Measurements from ENCODE around the gene NGEF. TPM values are rescaled to one million over a fixed set of nuclear protein-coding genes. Genes with fewer than 3 reads are reported as not detected.

NGEF gene
- total and polyA plus RNA-seq, 2 donors (not counting 1 experiment from before 2014, with no cell fraction given) = under 0.01 to 0.24 TPM

GRCh38 chr2:232942831-232943230, 70.2 kb downstream of the NGEF start:
- no peak for DNase-seq (ENCODE audit: low read depth in 2 of 2)
- Histone ChIP-seq H3K4me2 (ENCODE audit: extremely low read depth, insufficient read depth, low read length) (no peak overlapping the region), H4K20me1 (ENCODE audit: control insufficient read depth, extremely low read depth, insufficient read depth, low read length) (no peaks in the 10 kb centered on the region), H3K9ac (ENCODE audit: insufficient read depth, low read length) (no peak overlapping the region), H3K27ac (ENCODE audit: insufficient read depth, low read length) (no peak overlapping the region), H3K9me3 (ENCODE audit: control insufficient read depth, insufficient read depth, low read depth, low read length) (no peaks in the 10 kb centered on the region), H3K4me1 (ENCODE audit: control insufficient read depth, extremely low read depth, insufficient read depth, low read length) (no peaks in the 10 kb centered on the region), H2AFZ (ENCODE audit: low read length) (no peak overlapping the region), H3K36me3 (ENCODE audit: control insufficient read depth, insufficient read depth, low read length) (no peaks in the 10 kb centered on the region), H3K27me3 (ENCODE audit: control insufficient read depth, insufficient read depth, low read length) (peaks cover 2% of the 10 kb centered on the region), H3K79me2 (ENCODE audit: control insufficient read depth, insufficient read depth, low read length) (no peaks in the 10 kb centered on the region), H3K4me3 (replicated peaks in 1 of 4; ENCODE audit: control extremely low read depth in 1 of 4, insufficient read depth in 1 of 4, low read depth in 3 of 4, low read length in 4 of 4) (no peak overlapping the region)
- TF ChIP-seq EZH2 (IDR thresholded peaks at IDR 0.05; ENCODE audit: low read length, missing control alignments) (no peak), CTCF (conservative IDR thresholded peaks at IDR 0.05 in 1 of 2, IDR thresholded peaks at IDR 0.05 in 1 of 2; ENCODE audit: low read depth in 1 of 2, low read length in 2 of 2) (no peak)

- no peak overlapping the region for H3K4me3 ChIP-seq (replicated peaks in 1 of 4; ENCODE audit: control extremely low read depth in 1 of 4, insufficient read depth in 1 of 4, low read depth in 3 of 4, low read length in 4 of 4)
- H3K9ac ChIP-seq (ENCODE audit: insufficient read depth, low read length) = no peak overlapping the region
- no peaks in the 10 kb centered on the region for H3K4me1 ChIP-seq (ENCODE audit: control insufficient read depth, extremely low read depth, insufficient read depth, low read length)
- H4K20me1 ChIP-seq (ENCODE audit: control insufficient read depth, extremely low read depth, insufficient read depth, low read length) = no peaks in the 10 kb centered on the region
- DNase-seq (ENCODE audit: low read depth in 2 of 2) = no peak
- H3K79me2 ChIP-seq (ENCODE audit: control insufficient read depth, insufficient read depth, low read length) = no peaks in the 10 kb centered on the region
- no peaks in the 10 kb centered on the region for H3K9me3 ChIP-seq (ENCODE audit: control insufficient read depth, insufficient read depth, low read depth, low read length)
- H3K27ac ChIP-seq (ENCODE audit: insufficient read depth, low read length) = no peak overlapping the region
- TF ChIP-seq CTCF (conservative IDR thresholded peaks at IDR 0.05 in 1 of 2, IDR thresholded peaks at IDR 0.05 in 1 of 2; ENCODE audit: low read depth in 1 of 2, low read length in 2 of 2) (no peak), EZH2 (IDR thresholded peaks at IDR 0.05; ENCODE audit: low read length, missing control alignments) (no peak)
- H3K4me2 ChIP-seq (ENCODE audit: extremely low read depth, insufficient read depth, low read length) = no peak overlapping the region
- H3K27me3 ChIP-seq (ENCODE audit: control insufficient read depth, insufficient read depth, low read length) = peaks cover 2% of the 10 kb centered on the region
- H2AFZ ChIP-seq (ENCODE audit: low read length) = no peak overlapping the region
- H3K36me3 ChIP-seq (ENCODE audit: control insufficient read depth, insufficient read depth, low read length) = no peaks in the 10 kb centered on the region
Measured at GRCh38 chr2:232941912-232942594, 71.0 kb downstream of the NGEF start.

- H2AFZ ChIP-seq (ENCODE audit: low read length) = no peak overlapping the region
- H3K4me3 ChIP-seq (replicated peaks in 1 of 4; ENCODE audit: control extremely low read depth in 1 of 4, insufficient read depth in 1 of 4, low read depth in 3 of 4, low read length in 4 of 4) = no peak overlapping the region
- no peaks in the 10 kb centered on the region for H3K36me3 ChIP-seq (ENCODE audit: control insufficient read depth, insufficient read depth, low read length)
- H3K27ac ChIP-seq (ENCODE audit: insufficient read depth, low read length) = no peak overlapping the region
- no peak overlapping the region for H3K9ac ChIP-seq (ENCODE audit: insufficient read depth, low read length)
- no peaks in the 10 kb centered on the region for H3K9me3 ChIP-seq (ENCODE audit: control insufficient read depth, insufficient read depth, low read depth, low read length)
- no peaks in the 10 kb centered on the region for H3K79me2 ChIP-seq (ENCODE audit: control insufficient read depth, insufficient read depth, low read length)
- H3K4me1 ChIP-seq (ENCODE audit: control insufficient read depth, extremely low read depth, insufficient read depth, low read length) = no peaks in the 10 kb centered on the region
- peaks cover 2% of the 10 kb centered on the region for H3K27me3 ChIP-seq (ENCODE audit: control insufficient read depth, insufficient read depth, low read length)
- H4K20me1 ChIP-seq (ENCODE audit: control insufficient read depth, extremely low read depth, insufficient read depth, low read length) = no peaks in the 10 kb centered on the region
- no peak for TF ChIP-seq EZH2 (IDR thresholded peaks at IDR 0.05; ENCODE audit: low read length, missing control alignments)
- TF ChIP-seq CTCF (conservative IDR thresholded peaks at IDR 0.05 in 1 of 2, IDR thresholded peaks at IDR 0.05 in 1 of 2; ENCODE audit: low read depth in 1 of 2, low read length in 2 of 2) = no peak
- no peak for DNase-seq (ENCODE audit: low read depth in 2 of 2)
- no peak overlapping the region for H3K4me2 ChIP-seq (ENCODE audit: extremely low read depth, insufficient read depth, low read length)
Measured at GRCh38 chr2:232941400-232941799, 71.7 kb downstream of the NGEF start.

All from fibroblast of lung (primary cell).